Measurements from ENCODE around the gene MFSD12.

DNA sequence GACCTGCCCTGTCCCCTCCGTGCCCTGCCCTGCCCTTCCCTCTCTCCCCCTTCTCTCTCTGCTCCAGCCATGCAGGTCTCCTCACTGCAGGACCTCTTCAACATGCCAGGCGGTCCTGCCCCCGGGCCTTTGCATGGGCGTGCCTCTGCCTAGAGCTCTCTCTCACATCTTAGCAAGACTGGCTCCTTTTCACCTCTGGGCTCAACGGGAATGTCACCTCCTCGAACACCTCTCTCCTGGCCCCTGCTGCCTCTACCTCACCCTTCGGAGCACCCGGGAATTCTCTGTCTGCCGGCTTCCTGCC is 5.6 kb downstream of the MFSD12 start:
- TF ChIP-seq, protein P1, sequence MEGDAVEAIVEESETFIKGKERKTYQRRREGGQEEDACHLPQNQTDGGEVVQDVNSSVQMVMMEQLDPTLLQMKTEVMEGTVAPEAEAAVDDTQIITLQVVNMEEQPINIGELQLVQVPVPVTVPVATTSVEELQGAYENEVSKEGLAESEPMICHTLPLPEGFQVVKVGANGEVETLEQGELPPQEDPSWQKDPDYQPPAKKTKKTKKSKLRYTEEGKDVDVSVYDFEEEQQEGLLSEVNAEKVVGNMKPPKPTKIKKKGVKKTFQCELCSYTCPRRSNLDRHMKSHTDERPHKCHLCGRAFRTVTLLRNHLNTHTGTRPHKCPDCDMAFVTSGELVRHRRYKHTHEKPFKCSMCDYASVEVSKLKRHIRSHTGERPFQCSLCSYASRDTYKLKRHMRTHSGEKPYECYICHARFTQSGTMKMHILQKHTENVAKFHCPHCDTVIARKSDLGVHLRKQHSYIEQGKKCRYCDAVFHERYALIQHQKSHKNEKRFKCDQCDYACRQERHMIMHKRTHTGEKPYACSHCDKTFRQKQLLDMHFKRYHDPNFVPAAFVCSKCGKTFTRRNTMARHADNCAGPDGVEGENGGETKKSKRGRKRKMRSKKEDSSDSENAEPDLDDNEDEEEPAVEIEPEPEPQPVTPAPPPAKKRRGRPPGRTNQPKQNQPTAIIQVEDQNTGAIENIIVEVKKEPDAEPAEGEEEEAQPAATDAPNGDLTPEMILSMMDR (IDR thresholded peaks at IDR 0.05; ENCODE audit: low read depth, low read length, missing input control): no peak
- no peak for TF ChIP-seq GABPA (IDR thresholded peaks at IDR 0.05 in 1 of 2, conservative IDR thresholded peaks at IDR 0.05 in 1 of 2)
- TF ChIP-seq, protein P2, sequence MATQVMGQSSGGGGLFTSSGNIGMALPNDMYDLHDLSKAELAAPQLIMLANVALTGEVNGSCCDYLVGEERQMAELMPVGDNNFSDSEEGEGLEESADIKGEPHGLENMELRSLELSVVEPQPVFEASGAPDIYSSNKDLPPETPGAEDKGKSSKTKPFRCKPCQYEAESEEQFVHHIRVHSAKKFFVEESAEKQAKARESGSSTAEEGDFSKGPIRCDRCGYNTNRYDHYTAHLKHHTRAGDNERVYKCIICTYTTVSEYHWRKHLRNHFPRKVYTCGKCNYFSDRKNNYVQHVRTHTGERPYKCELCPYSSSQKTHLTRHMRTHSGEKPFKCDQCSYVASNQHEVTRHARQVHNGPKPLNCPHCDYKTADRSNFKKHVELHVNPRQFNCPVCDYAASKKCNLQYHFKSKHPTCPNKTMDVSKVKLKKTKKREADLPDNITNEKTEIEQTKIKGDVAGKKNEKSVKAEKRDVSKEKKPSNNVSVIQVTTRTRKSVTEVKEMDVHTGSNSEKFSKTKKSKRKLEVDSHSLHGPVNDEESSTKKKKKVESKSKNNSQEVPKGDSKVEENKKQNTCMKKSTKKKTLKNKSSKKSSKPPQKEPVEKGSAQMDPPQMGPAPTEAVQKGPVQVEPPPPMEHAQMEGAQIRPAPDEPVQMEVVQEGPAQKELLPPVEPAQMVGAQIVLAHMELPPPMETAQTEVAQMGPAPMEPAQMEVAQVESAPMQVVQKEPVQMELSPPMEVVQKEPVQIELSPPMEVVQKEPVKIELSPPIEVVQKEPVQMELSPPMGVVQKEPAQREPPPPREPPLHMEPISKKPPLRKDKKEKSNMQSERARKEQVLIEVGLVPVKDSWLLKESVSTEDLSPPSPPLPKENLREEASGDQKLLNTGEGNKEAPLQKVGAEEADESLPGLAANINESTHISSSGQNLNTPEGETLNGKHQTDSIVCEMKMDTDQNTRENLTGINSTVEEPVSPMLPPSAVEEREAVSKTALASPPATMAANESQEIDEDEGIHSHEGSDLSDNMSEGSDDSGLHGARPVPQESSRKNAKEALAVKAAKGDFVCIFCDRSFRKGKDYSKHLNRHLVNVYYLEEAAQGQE (IDR thresholded peaks at IDR 0.05): no peak
- no peak for TF ChIP-seq EGR1 (IDR thresholded peaks at IDR 0.05; ENCODE audit: low read depth in 2 of 2)
- TF ChIP-seq SP1 (IDR thresholded peaks at IDR 0.05): no peak
- no peak for TF ChIP-seq HNF4A (conservative IDR thresholded peaks at IDR 0.05)
- TF ChIP-seq JUND (IDR thresholded peaks at IDR 0.05): no peak
- TF ChIP-seq, protein P3, sequence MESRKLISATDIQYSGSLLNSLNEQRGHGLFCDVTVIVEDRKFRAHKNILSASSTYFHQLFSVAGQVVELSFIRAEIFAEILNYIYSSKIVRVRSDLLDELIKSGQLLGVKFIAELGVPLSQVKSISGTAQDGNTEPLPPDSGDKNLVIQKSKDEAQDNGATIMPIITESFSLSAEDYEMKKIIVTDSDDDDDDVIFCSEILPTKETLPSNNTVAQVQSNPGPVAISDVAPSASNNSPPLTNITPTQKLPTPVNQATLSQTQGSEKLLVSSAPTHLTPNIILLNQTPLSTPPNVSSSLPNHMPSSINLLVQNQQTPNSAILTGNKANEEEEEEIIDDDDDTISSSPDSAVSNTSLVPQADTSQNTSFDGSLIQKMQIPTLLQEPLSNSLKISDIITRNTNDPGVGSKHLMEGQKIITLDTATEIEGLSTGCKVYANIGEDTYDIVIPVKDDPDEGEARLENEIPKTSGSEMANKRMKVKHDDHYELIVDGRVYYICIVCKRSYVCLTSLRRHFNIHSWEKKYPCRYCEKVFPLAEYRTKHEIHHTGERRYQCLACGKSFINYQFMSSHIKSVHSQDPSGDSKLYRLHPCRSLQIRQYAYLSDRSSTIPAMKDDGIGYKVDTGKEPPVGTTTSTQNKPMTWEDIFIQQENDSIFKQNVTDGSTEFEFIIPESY (IDR thresholded peaks at IDR 0.05): no peak
- TF ChIP-seq, protein P4, sequence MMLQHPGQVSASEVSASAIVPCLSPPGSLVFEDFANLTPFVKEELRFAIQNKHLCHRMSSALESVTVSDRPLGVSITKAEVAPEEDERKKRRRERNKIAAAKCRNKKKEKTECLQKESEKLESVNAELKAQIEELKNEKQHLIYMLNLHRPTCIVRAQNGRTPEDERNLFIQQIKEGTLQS (IDR thresholded peaks at IDR 0.05): no peak
- TF ChIP-seq, protein P5, sequence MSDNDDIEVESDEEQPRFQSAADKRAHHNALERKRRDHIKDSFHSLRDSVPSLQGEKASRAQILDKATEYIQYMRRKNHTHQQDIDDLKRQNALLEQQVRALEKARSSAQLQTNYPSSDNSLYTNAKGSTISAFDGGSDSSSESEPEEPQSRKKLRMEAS (IDR thresholded peaks at IDR 0.05): no peak
- TF ChIP-seq TAF1 (conservative IDR thresholded peaks at IDR 0.05): no peak

Data from liver (tissue), 3 donors.